Kidney (tissue), 22 donors: Measurements from ENCODE around the gene TRIM41. TPM values are rescaled to one million over a fixed set of nuclear protein-coding genes. Genes with fewer than 3 reads are reported as not detected.

Experiments
- DNase-seq, 5 donors: peaks; one replicate each; pipeline ENCODE4 v3.0.0-alpha.2; 2013 to 2020
- FAIRE-seq: peaks from 2 replicates; lab custom pipeline; 2012; peaks lifted over from hg19 to GRCh38; lab: Jason Lieb, UNC
- H3K27ac ChIP-seq, 2 donors: one replicate each; pipeline ENCODE4 v1.7.0; 2013; ENCODE audit warnings: low read depth in 2 of 2, low read length in 2 of 2, inconsistent platforms in 1 of 2
- H3K27me3 ChIP-seq: one replicate; pipeline ENCODE4 v1.7.1; 2013; ENCODE audit warnings: low read length, inconsistent platforms; ENCODE audit not compliant: control insufficient read depth, insufficient read depth
- H3K36me3 ChIP-seq, 3 donors: one replicate each; pipeline versions ENCODE4 v1.7.0 to v1.7.1; 2013; ENCODE audit warnings: low read length in 3 of 3, control low read depth in 1 of 3, inconsistent platforms in 1 of 3; ENCODE audit not compliant: insufficient read depth in 3 of 3, control insufficient read depth in 2 of 3
- H3K4me1 ChIP-seq, 3 donors: one replicate each; pipeline versions ENCODE4 v1.7.0 to v1.7.1; 2013; ENCODE audit warnings: low read length in 3 of 3, inconsistent platforms in 1 of 3, low read depth in 1 of 3; ENCODE audit not compliant: control insufficient read depth in 2 of 3, insufficient read depth in 2 of 3
- H3K4me3 ChIP-seq, 3 donors: one replicate each; pipeline versions ENCODE4 v1.7.0 to v1.8.1; 2013; ENCODE audit warnings: low read length in 3 of 3, control low read depth in 1 of 3, inconsistent platforms in 1 of 3
- H3K9ac ChIP-seq, 3 donors: one replicate each; pipeline versions ENCODE4 v1.7.0 to v1.7.1; 2013; ENCODE audit warnings: low read length in 3 of 3, control low read depth in 1 of 3, inconsistent platforms in 1 of 3
- H3K9me3 ChIP-seq, 3 donors: one replicate each; pipeline versions ENCODE4 v1.7.0 to v1.7.1; 2013; ENCODE audit warnings: low read length in 3 of 3, control low read depth in 1 of 3, inconsistent platforms in 1 of 3; ENCODE audit not compliant: control insufficient read depth in 2 of 3, insufficient read depth in 1 of 3
- CTCF ChIP-seq: IDR thresholded peaks from 3 replicates; pipeline ENCODE4 v1.5.1; 2012; ENCODE audit warnings: mild to moderate bottlenecking, moderate library complexity, borderline replicate concordance; ENCODE audit not compliant: insufficient read depth; ENCODE audit errors: extremely low read depth
- intact Hi-C: fragments of 100-400 bp; cut with DNase I; formaldehyde crosslinking; loops from one replicate; pipeline ENCODE4 v1.11.1; 2022
- long read RNA-seq, 10 donors: library from polyadenylated mRNA in 1 of 10; unstranded in 1 of 10; transcript quantifications; one replicate each; pipeline ENCODE4 v2.0.0 and lab custom pipeline, GENCODE V29; 2021 to 2026
- polyA plus RNA-seq: library from polyadenylated mRNA; stranded (reverse); fragments of 350-450 nt; fragmentation: Illumina TruSeq; extraction: RNeasy Lipid Tissue Mini Kit (QIAGEN cat#74804); gene quantifications from one replicate; pipeline ENCODE4 v1.2.3, GENCODE V29; 2014; ENCODE audit warnings: low read depth, low replicate concordance; ENCODE audit not compliant: insufficient read depth
- total RNA-seq: library from RNA; stranded (reverse); fragmentation: NEBNext Ultra II Directional; extraction: Animal tissue kit (Norgen Biotek cat#: 25700); gene quantifications from one replicate; pipeline ENCODE4 v1.2.1, GENCODE V29; 2021
- donor health status: control.
- donor health status: control.
- donor health status: control.
- donor health status: control.
- donor health status: control.
- donor health status: DM: yes; HTN: yes; CAD: no.
- donor health status: Normal renal cell carcinoma (clear cell type).

TRIM41 gene
- total RNA-seq (34.9 TPM), polyA plus RNA-seq (21.8 TPM)
- long read RNA-seq, donor 1, full-length matches to known transcripts = 3 of 3,027 reads
- long read RNA-seq, donor 1, partial matches to known transcripts = 2,949 of 3,027 reads
- long read RNA-seq, donor 1, other reads (novel, unspliced or antisense) = 75 of 3,027 reads
- long read RNA-seq, donor 2, full-length matches to known transcripts = 2 of 3,252 reads
- long read RNA-seq, donor 2, partial matches to known transcripts = 3,164 of 3,252 reads
- long read RNA-seq, donor 2, other reads (novel, unspliced or antisense) = 86 of 3,252 reads
- long read RNA-seq, donor 3, partial matches to known transcripts = 3,976 of 4,115 reads
- long read RNA-seq, donor 3, other reads (novel, unspliced or antisense) = 137 of 4,115 reads
- long read RNA-seq, donor 4, full-length matches to known transcripts = 3 of 3,669 reads
- long read RNA-seq, donor 4, partial matches to known transcripts = 3,544 of 3,669 reads
- long read RNA-seq, donor 4, other reads (novel, unspliced or antisense) = 122 of 3,669 reads
- long read RNA-seq, donor 5 = 0 reads
- long read RNA-seq, donor 6, partial matches to known transcripts = 9,535 of 10,119 reads
- long read RNA-seq, donor 6, other reads (novel, unspliced or antisense) = 582 of 10,119 reads
- long read RNA-seq, donor 7, partial matches to known transcripts = 0 of 19 reads
- long read RNA-seq, donor 7, other reads (novel, unspliced or antisense) = 16 of 19 reads
- long read RNA-seq, donor 8, partial matches to known transcripts = 4,235 of 4,501 reads
- long read RNA-seq, donor 8, other reads (novel, unspliced or antisense) = 265 of 4,501 reads
- long read RNA-seq, donor 9, partial matches to known transcripts = 1,133 of 2,016 reads
- long read RNA-seq, donor 9, other reads (novel, unspliced or antisense) = 882 of 2,016 reads
- long read RNA-seq, donor 10, partial matches to known transcripts = 4,237 of 4,538 reads
- long read RNA-seq, donor 10, other reads (novel, unspliced or antisense) = 297 of 4,538 reads

GRCh38 chr5:181223058-181223728 lies at the start of gene TRIM41:
Gene TRIM41 (plus strand): TSS chr5:181223281. CDS start chr5:181224000, 719 bp downstream.
- intact Hi-C loops = no loop called here
- Histone ChIP-seq H3K27ac (peak within 1 kb of the TSS; percentile 96), H3K9ac (peak within 1 kb of the TSS; percentile 75 to 91 (median 84)), H3K36me3 (no peaks in the 10 kb centered on the region), H3K9me3 (no peaks in the 10 kb centered on the region), H3K4me3 (peak within 1 kb of the TSS; percentile 71 to 96 (median 93)), H3K27me3 (no peaks in the 10 kb centered on the region), H3K4me1 (peaks cover 0 to 9% (median 8%) of the 10 kb centered on the region in 3 donors)
- TF ChIP-seq CTCF = peak; percentile 14
- DNase-seq (peak; percentile 98 to 100 (median 99)), FAIRE-seq (no peak)

DNA sequence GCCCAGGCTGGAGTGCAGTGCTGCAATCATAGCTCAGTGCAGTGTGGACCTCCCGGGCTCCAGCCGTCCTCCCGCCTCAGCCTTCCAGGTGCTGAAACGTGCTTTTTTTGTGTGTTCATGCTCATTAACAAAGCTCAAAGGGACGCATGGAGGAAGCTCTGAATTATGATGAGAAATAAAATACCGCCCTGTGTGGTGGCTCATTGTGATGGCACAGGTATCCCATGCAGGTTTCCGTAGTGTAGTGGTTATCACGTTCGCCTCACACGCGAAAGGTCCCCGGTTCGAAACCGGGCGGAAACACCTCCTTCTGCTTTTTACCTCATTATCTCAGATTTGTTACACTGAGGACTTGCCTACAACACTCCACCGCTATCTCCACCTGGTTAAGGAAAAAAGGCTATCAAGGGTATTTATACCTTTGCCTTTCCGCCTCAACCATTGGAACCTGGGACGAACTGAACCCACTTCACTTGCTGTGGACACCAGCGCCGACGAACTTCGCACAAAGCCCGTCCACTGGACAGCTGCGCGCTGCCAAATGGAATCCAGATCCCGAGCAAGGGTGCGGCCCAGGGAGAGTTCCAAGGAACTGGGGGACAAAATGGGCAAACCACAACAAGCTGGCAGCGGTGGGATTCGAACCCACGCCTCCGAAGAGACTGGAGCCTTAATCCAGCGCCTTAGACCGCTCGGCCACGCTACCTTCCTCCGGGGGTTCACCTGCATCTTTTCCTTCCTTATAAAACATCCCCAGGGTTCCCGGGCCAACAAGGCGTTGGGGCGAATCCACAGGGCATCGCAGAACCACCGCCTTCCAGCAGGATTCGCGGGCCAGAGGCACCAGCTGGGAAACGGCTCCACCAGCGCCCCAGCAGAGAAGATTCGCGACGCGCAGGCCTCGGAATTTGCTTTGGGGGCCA lies 49.4 kb upstream of the TRIM41 start:
- no peak for TF ChIP-seq CTCF
- H3K4me1 ChIP-seq = no peaks in the 10 kb centered on the region
- H3K9me3 ChIP-seq = no peaks in the 10 kb centered on the region
- H3K9ac ChIP-seq = no peak overlapping the region
- no peaks in the 10 kb centered on the region for H3K36me3 ChIP-seq
- H3K27me3 ChIP-seq = peaks cover 50% of the 10 kb centered on the region
- FAIRE-seq (no peak), DNase-seq (peak in 3 of 5 donors; percentile 30 to 70 (median 56))
- intact Hi-C loops = no loop called here
- H3K4me3 ChIP-seq = no peak overlapping the region
- H3K27ac ChIP-seq = no peak overlapping the region
